Measurements from ENCODE around the gene PARD3.

PARD3 gene

DNA sequence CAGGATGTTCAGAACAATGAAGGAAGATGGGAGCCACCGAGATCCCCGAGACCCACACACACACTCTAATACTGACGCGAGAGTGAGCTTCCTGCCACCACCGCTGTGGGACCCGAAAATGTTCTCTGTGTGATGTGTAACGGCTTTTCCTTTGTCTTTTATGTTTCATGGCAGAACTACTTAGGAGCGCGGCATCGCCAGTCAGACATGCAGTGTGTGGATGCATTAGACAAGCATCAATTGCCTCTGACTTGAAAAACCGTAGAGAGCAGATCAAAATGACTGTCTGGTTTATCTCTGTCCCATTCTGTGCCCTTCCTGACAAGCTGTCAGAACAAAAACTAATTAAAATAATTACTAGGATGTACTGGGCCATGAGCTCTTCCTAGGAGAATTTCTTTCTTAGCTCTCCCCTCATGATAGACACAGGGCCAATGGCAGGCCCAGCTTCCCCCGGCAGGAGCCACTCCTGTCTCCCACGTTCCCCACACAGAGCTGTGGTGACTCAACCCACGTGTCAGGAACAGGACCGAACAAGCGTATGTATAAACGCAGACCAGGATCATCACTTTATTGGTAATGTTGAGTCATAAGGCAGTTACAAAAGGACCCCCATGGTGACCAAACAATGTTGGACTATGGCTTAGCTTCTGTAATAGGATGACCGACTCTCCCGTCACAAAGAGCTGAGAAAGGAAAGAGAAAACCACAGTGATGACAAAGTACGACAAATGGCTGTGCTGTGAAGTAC is 705.0 kb downstream of the PARD3 start:
- ChIA-PET POLR2A (no interaction called here), CTCF (interaction anchor here (1.3 kb wide), 1 partner anchor 9 kb away, joined by 4 read pairs; no protein-coding TSS in a partner anchor)
- DNase-seq (ENCODE audit: extremely low spot score) = no peak
- no peak for TF ChIP-seq CTCF (IDR thresholded peaks at IDR 0.05; ENCODE audit: control extremely low read depth, extremely low read depth, low read depth, missing control alignments)

GRCh38 chr10:34109495-34109894 is 705.6 kb downstream of the PARD3 start:
- TF ChIP-seq CTCF (IDR thresholded peaks at IDR 0.05; ENCODE audit: control extremely low read depth, extremely low read depth, low read depth, missing control alignments) = no peak
- DNase-seq (ENCODE audit: extremely low spot score) = no peak
- POLR2A ChIA-PET = no interaction called here
- CTCF ChIA-PET = interaction anchor here (1.3 kb wide), 1 partner anchor 10 kb away, joined by 4 read pairs; no protein-coding TSS in a partner anchor

- no peak for TF ChIP-seq CTCF (IDR thresholded peaks at IDR 0.05; ENCODE audit: control extremely low read depth, extremely low read depth, low read depth, missing control alignments)
- CTCF ChIA-PET = no interaction called here
- no peak for DNase-seq (ENCODE audit: extremely low spot score)
- POLR2A ChIA-PET = no interaction called here
These were observed 707.2 kb downstream of the PARD3 start for GRCh38 chr10:34107626-34108516.

- CTCF ChIA-PET = no interaction called here
- POLR2A ChIA-PET = no interaction called here
- no peak for DNase-seq (ENCODE audit: extremely low spot score)
- no peak for TF ChIP-seq CTCF (IDR thresholded peaks at IDR 0.05; ENCODE audit: control extremely low read depth, extremely low read depth, low read depth, missing control alignments)
These were observed 708.7 kb downstream of the PARD3 start for GRCh38 chr10:34106356-34106885.

GRCh38 chr10:34104829-34105572 is 710.1 kb downstream of the PARD3 start:
- no peak for TF ChIP-seq CTCF (IDR thresholded peaks at IDR 0.05; ENCODE audit: control extremely low read depth, extremely low read depth, low read depth, missing control alignments)
- ChIA-PET CTCF (no interaction called here), POLR2A (no interaction called here)
- no peak for DNase-seq (ENCODE audit: extremely low spot score)

- no peak for TF ChIP-seq CTCF (IDR thresholded peaks at IDR 0.05; ENCODE audit: control extremely low read depth, extremely low read depth, low read depth, missing control alignments)
- no peak for DNase-seq (ENCODE audit: extremely low spot score)
- ChIA-PET CTCF (no interaction called here), POLR2A (no interaction called here)
These were observed 712.1 kb downstream of the PARD3 start for GRCh38 chr10:34102893-34103506.

Measured in GM10248 (cell line).